Peyer's patch (tissue), 4 donors: Measurements from ENCODE around the gene CTNNA2. TPM values are rescaled to one million over a fixed set of nuclear protein-coding genes. Genes with fewer than 3 reads are reported as not detected.

Experiments used
- DNase-seq, 3 donors: peaks; one replicate each; pipeline ENCODE4 v3.0.0-alpha.2; 2017 to 2019
- H3K27ac ChIP-seq, 4 donors: fragments of 200-600 bp; sonication (generic); one replicate each; pipeline ENCODE4 v1.5.1; 2016 to 2019
- H3K27me3 ChIP-seq, 2 donors: fragments of 200-600 bp; sonication (generic); one replicate each; pipeline ENCODE4 v1.5.1; 2019
- H3K36me3 ChIP-seq, 3 donors: fragments of 200-600 bp; sonication (generic); one replicate each; pipeline ENCODE4 v1.5.1; 2016 to 2019
- H3K4me1 ChIP-seq, 4 donors: fragments of 200-600 bp; sonication (generic); one replicate each; pipeline ENCODE4 v1.5.1; 2016 to 2019
- H3K4me3 ChIP-seq, 4 donors: fragments of 200-600 bp; sonication (generic); 1 replicate in 3 of 4; 2 replicates in 1 of 4; pipeline ENCODE4 v1.5.1; 2016 to 2019; ENCODE audit warnings: mild to moderate bottlenecking in 1 of 4
- H3K9me3 ChIP-seq, 4 donors: fragments of 200-600 bp; sonication (generic); one replicate each; pipeline ENCODE4 v1.5.1; 2016 to 2019; ENCODE audit warnings: mild to moderate bottlenecking in 1 of 4
- POLR2A ChIP-seq, 2 donors: fragments of 450-650 bp; IDR thresholded peaks; one replicate each; pipeline ENCODE4 v1.5.1; 2017; ENCODE audit warnings: antibody characterized with exemption in 2 of 2, mild to moderate bottlenecking in 2 of 2, moderate library complexity in 2 of 2
- total RNA-seq, 4 donors: library from RNA; depleted of rRNA; stranded (reverse); fragments of >200 nt; gene quantifications; one replicate each; pipeline ENCODE4 v1.1.0, GENCODE V29; 2016
- TF ChIP-seq, protein P1 (sequence below), 6 experiments: fragments of 450-650 bp in 4 of 6; fragments of 200-600 bp in 2 of 6; sonication (generic) in 1 of 6; IDR thresholded peaks; one replicate each; pipeline ENCODE4 v1.5.1; 2017 to 2019; ENCODE audit warnings: antibody characterized with exemption in 6 of 6, mild to moderate bottlenecking in 3 of 6, moderate library complexity in 1 of 6

CTNNA2 gene
- total RNA-seq, 4 donors from 2014 or later = 0.67 to 5.3 (median 0.88) TPM; not detected in 1

DNA sequence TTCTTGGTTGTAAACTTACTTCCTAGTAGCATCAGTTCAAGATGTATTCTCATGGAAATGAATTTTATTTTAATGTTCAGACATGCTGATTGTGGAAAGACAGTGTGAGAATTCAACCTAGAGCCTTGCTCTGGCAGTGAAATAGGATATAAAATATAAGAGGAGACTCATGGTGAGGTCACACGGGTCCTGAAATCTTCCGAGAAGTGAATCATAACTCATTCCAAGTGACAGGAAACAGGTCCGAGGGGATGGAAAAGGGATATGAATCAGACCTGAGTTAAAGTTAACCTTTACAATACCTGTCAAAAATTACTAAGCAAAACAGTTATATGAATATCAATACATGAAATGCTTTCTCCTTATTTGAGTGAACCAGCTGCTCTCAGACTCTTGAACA, 976.9 kb downstream of the CTNNA2 start:
- Histone ChIP-seq H3K36me3 (no peaks in the 10 kb centered on the region), H3K27ac (no peak overlapping the region), H3K4me1 (no peaks in the 10 kb centered on the region), H3K4me3 (no peak overlapping the region), H3K27me3 (no peaks in the 10 kb centered on the region), H3K9me3 (no peaks in the 10 kb centered on the region)
- no peak for TF ChIP-seq POLR2A (IDR thresholded peaks at IDR 0.05)
- TF ChIP-seq, protein P1, sequence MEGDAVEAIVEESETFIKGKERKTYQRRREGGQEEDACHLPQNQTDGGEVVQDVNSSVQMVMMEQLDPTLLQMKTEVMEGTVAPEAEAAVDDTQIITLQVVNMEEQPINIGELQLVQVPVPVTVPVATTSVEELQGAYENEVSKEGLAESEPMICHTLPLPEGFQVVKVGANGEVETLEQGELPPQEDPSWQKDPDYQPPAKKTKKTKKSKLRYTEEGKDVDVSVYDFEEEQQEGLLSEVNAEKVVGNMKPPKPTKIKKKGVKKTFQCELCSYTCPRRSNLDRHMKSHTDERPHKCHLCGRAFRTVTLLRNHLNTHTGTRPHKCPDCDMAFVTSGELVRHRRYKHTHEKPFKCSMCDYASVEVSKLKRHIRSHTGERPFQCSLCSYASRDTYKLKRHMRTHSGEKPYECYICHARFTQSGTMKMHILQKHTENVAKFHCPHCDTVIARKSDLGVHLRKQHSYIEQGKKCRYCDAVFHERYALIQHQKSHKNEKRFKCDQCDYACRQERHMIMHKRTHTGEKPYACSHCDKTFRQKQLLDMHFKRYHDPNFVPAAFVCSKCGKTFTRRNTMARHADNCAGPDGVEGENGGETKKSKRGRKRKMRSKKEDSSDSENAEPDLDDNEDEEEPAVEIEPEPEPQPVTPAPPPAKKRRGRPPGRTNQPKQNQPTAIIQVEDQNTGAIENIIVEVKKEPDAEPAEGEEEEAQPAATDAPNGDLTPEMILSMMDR (IDR thresholded peaks at IDR 0.05) = no peak
- no peak for DNase-seq

DNA sequence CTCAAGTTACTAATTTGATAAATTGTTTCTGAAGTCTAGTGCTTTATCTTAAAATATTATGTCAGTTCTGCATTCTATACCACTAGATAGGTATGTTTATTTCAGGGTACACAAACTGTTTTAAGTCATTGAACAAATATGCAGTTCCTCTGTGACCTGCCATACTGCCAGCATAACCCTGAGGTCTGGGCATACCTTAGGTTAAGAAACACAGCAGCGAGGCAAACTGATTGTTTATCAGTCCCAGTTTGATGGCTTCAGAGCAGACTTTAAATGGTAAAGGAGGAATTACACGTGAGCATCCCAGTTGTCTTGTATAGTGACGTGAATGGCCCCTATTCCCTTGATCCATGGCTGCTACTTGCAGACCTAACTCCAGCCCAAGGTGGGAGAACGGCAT, 978.1 kb downstream of the CTNNA2 start:
- DNase-seq = no peak
- H3K27me3 ChIP-seq = no peaks in the 10 kb centered on the region
- H3K36me3 ChIP-seq = no peaks in the 10 kb centered on the region
- no peaks in the 10 kb centered on the region for H3K4me1 ChIP-seq
- H3K27ac ChIP-seq = no peak overlapping the region
- no peak for TF ChIP-seq POLR2A (IDR thresholded peaks at IDR 0.05)
- TF ChIP-seq, protein P1 (IDR thresholded peaks at IDR 0.05) = no peak
- H3K9me3 ChIP-seq = no peaks in the 10 kb centered on the region
- H3K4me3 ChIP-seq = no peak overlapping the region

- no peak overlapping the region for H3K4me3 ChIP-seq
- H3K27ac ChIP-seq = no peak overlapping the region
- H3K9me3 ChIP-seq = no peaks in the 10 kb centered on the region
- H3K27me3 ChIP-seq = no peaks in the 10 kb centered on the region
- H3K36me3 ChIP-seq = no peaks in the 10 kb centered on the region
- no peak for DNase-seq
- H3K4me1 ChIP-seq = no peaks in the 10 kb centered on the region
- no peak for TF ChIP-seq POLR2A (IDR thresholded peaks at IDR 0.05)
- TF ChIP-seq, protein P1 (IDR thresholded peaks at IDR 0.05) = no peak
Measured at GRCh38 chr2:80496346-80496745, 983.5 kb downstream of the CTNNA2 start.

- Histone ChIP-seq H3K27ac (no peak overlapping the region), H3K4me1 (no peaks in the 10 kb centered on the region), H3K36me3 (no peaks in the 10 kb centered on the region), H3K4me3 (no peak overlapping the region), H3K27me3 (no peaks in the 10 kb centered on the region), H3K9me3 (no peaks in the 10 kb centered on the region)
- no peak for DNase-seq
- no peak for TF ChIP-seq POLR2A (IDR thresholded peaks at IDR 0.05)
- TF ChIP-seq, protein P1 (IDR thresholded peaks at IDR 0.05) = no peak
Measured at GRCh38 chr2:80496775-80497174, 983.9 kb downstream of the CTNNA2 start.

DNA sequence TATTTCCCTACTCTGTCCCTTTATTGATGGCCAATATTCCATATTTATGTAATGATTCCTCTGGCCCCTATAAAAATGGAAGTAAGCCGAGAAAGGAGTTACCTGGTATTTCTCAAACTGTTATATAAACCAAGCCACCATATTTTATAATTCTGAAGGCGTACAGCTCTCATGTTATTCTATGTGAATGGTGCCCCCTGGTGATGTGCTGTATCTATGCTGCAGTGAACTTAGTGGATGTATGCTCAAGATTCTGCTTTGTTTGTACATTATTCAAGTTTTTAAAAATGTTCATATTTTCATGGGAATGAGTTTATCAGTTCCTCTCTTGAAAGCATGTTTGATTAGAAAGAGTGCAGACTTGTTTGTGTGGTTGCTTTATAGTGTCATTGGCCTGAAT, 986.2 kb downstream of the CTNNA2 start:
- Histone ChIP-seq H3K27ac (no peak overlapping the region), H3K4me3 (no peak overlapping the region), H3K4me1 (no peaks in the 10 kb centered on the region), H3K9me3 (no peaks in the 10 kb centered on the region), H3K36me3 (no peaks in the 10 kb centered on the region), H3K27me3 (no peaks in the 10 kb centered on the region)
- no peak for TF ChIP-seq POLR2A (IDR thresholded peaks at IDR 0.05)
- TF ChIP-seq, protein P1 (IDR thresholded peaks at IDR 0.05) = peak in 4 of 6 experiments; percentile 13 to 48 (median 42)
- DNase-seq = no peak
